ENCODE results near the gene ECHDC3. TPM values are rescaled to one million over a fixed set of nuclear protein-coding genes. Genes with fewer than 3 reads are reported as not detected.

ECHDC3 gene
- total and polyA plus RNA-seq, 2 of the 13 experiments (the other 11 are each of a cell fraction or from before 2014, with no cell fraction given) = not detected

- TF ChIP-seq BRCA1 (CRISPR knock-in tag; IDR thresholded peaks at IDR 0.05) (no peak), ZNF12 (CRISPR knock-in tag; IDR thresholded peaks at IDR 0.05) (peak; percentile 2; the same call in 1 of the 2 replicates), ZNF772 (CRISPR knock-in tag; IDR thresholded peaks at IDR 0.05) (no peak), EZH2 (conservative IDR thresholded peaks at IDR 0.05; ENCODE audit: low read depth, low read length) (no peak), KDM6A (CRISPR knock-in tag; IDR thresholded peaks at IDR 0.05; ENCODE audit: low read depth) (peak; percentile 73; the same call in 1 of the 2 replicates), ZNF329 (CRISPR knock-in tag; IDR thresholded peaks at IDR 0.05; ENCODE audit: low read depth) (0 out of 2 replicates have a peak, but pooled peaks have one; percentile 23), ZFAT (CRISPR knock-in tag; conservative IDR thresholded peaks at IDR 0.05) (no peak), ZNF570 (CRISPR knock-in tag; IDR thresholded peaks at IDR 0.05; ENCODE audit: borderline replicate concordance) (no peak), PLSCR1 (CRISPR knock-in tag; IDR thresholded peaks at IDR 0.05; ENCODE audit: borderline replicate concordance) (no peak), ZNF20 (CRISPR knock-in tag; IDR thresholded peaks at IDR 0.05) (no peak), PREB (CRISPR knock-in tag; IDR thresholded peaks at IDR 0.05) (no peak), ZNF101 (CRISPR knock-in tag; IDR thresholded peaks at IDR 0.05; ENCODE audit: borderline replicate concordance, low read depth) (no peak), ZNF629 (CRISPR knock-in tag; conservative IDR thresholded peaks at IDR 0.05) (0 out of 2 replicates have a peak, but pooled peaks have one; percentile 59), PCBP2 (optimal IDR thresholded peaks at IDR 0.05; ENCODE audit: low read depth, low read length, poor library complexity, severe bottlenecking) (no peak), JUND (CRISPR knock-in tag; IDR thresholded peaks at IDR 0.05) (no peak), ATF7 (IDR thresholded peaks at IDR 0.05) (no peak), ATF7 (CRISPR knock-in tag; IDR thresholded peaks at IDR 0.05) (no peak)
- TF ChIP-seq, protein P1, sequence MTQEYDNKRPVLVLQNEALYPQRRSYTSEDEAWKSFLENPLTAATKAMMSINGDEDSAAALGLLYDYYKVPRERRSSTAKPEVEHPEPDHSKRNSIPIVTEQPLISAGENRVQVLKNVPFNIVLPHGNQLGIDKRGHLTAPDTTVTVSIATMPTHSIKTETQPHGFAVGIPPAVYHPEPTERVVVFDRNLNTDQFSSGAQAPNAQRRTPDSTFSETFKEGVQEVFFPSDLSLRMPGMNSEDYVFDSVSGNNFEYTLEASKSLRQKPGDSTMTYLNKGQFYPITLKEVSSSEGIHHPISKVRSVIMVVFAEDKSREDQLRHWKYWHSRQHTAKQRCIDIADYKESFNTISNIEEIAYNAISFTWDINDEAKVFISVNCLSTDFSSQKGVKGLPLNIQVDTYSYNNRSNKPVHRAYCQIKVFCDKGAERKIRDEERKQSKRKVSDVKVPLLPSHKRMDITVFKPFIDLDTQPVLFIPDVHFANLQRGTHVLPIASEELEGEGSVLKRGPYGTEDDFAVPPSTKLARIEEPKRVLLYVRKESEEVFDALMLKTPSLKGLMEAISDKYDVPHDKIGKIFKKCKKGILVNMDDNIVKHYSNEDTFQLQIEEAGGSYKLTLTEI (CRISPR knock-in tag; conservative IDR thresholded peaks at IDR 0.05) = no peak
- TF ChIP-seq, protein P2, sequence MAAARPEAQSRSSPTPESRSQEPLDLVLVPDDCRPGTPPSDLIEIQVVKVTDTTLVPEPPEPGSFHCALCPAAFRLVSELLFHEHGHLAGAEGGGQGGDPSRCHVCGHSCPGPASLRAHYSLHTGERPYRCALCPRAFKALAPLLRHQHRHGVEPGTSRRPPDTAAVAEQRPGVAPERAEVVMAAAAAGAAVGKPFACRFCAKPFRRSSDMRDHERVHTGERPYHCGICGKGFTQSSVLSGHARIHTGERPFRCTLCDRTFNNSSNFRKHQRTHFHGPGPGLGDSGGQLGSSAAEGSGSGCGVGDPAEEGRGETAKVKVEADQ (CRISPR knock-in tag; IDR thresholded peaks at IDR 0.05; ENCODE audit: borderline replicate concordance) = no peak; the same call in none of the 2 replicates
- TF ChIP-seq, protein P3, sequence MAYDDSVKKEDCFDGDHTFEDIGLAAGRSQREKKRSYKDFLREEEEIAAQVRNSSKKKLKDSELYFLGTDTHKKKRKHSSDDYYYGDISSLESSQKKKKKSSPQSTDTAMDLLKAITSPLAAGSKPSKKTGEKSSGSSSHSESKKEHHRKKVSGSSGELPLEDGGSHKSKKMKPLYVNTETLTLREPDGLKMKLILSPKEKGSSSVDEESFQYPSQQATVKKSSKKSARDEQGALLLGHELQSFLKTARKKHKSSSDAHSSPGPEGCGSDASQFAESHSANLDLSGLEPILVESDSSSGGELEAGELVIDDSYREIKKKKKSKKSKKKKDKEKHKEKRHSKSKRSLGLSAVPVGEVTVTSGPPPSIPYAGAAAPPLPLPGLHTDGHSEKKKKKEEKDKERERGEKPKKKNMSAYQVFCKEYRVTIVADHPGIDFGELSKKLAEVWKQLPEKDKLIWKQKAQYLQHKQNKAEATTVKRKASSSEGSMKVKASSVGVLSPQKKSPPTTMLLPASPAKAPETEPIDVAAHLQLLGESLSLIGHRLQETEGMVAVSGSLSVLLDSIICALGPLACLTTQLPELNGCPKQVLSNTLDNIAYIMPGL (CRISPR knock-in tag; IDR thresholded peaks at IDR 0.05; ENCODE audit: borderline replicate concordance in 1 of 2, low read depth in 1 of 2) = no peak
Measured at GRCh38 chr10:11715815-11716494, 26.2 kb upstream of the ECHDC3 start (continued).

Data from HepG2 (cell line).